Prostate gland (tissue), 2 donors: ENCODE data around the gene TMEM201. TPM values are rescaled to one million over a fixed set of nuclear protein-coding genes. Genes with fewer than 3 reads are reported as not detected.
A peak's percentile ranks its signal among the peaks of the same experiment; 100 is the strongest.
"Not testable (repeated sequence)": the region's sequence is repeated elsewhere in the genome, so short reads cannot be mapped to it uniquely, and the experiment has no call there.

Source experiments
- DNase-seq: peaks from one replicate; pipeline ENCODE4 v3.0.0-alpha.2; 2019; ENCODE audit warnings: low spot score
- H3K27ac ChIP-seq, 2 donors: fragments of 200-600 bp; sonication (generic); 2 replicates each; pipeline ENCODE4 v1.5.1; 2017 to 2019
- H3K27me3 ChIP-seq: fragments of 200-600 bp; sonication (generic); replicated peaks from 2 replicates; pipeline ENCODE4 v1.5.1; 2019; ENCODE audit not compliant: insufficient read depth
- H3K36me3 ChIP-seq, 2 donors: fragments of 200-600 bp; sonication (generic); 1 replicate in 1 of 2; 2 replicates in 1 of 2; pipeline versions ENCODE4 v1.5.1 to v1.8.1; 2017 to 2019
- H3K4me1 ChIP-seq: fragments of 200-600 bp; sonication (generic); replicated peaks from 2 replicates; pipeline ENCODE4 v1.5.1; 2019
- H3K4me3 ChIP-seq, 2 donors: fragments of 200-600 bp; sonication (generic); 2 replicates each; pipeline ENCODE4 v1.5.1; 2017 to 2019
- H3K9me3 ChIP-seq: fragments of 200-600 bp; sonication (generic); 2 replicates; pipeline ENCODE4 v1.5.1; 2017
- CTCF ChIP-seq, 4 experiments: fragments of 200-600 bp in 2 of 4; fragments of 450-650 bp in 2 of 4; sonication (generic) in 2 of 4; IDR thresholded peaks; 1 replicate in 3 of 4; 2 replicates in 1 of 4; pipeline ENCODE4 v1.5.1; 2016 to 2019; ENCODE audit warnings: antibody characterized with exemption in 4 of 4, mild to moderate bottlenecking in 2 of 4, moderate library complexity in 2 of 4
- POLR2A ChIP-seq: fragments of 450-650 bp; IDR thresholded peaks from one replicate; pipeline ENCODE4 v1.6.1; 2016; ENCODE audit warnings: antibody characterized with exemption, mild to moderate bottlenecking
- POLR2AphosphoS5 ChIP-seq: sonication (generic); formaldehyde crosslinking; IDR thresholded peaks from one replicate; pipeline ENCODE4 v1.6.1; 2017; ENCODE audit warnings: antibody characterized with exemption
- WGBS: methylation state at CpG from one replicate; pipeline ENCODE4 v1.1.5; 2018; 5-methylcytosine and 5-hydroxymethylcytosine counted together
- intact Hi-C: fragments of 100-400 bp; cut with DNase I; formaldehyde crosslinking; loops from one replicate; pipeline ENCODE4 v1.14.2; 2022
- total RNA-seq, 2 donors: library from RNA; depleted of rRNA; stranded (reverse); fragments of >200 nt; gene quantifications; one replicate each; pipeline ENCODE4 v1.1.0, GENCODE V29; 2016

TMEM201 gene
- total RNA-seq, 2 donors from 2014 or later, result 9.6 to 27.9 TPM

GRCh38 chr1:9561429-9561828, 27.3 kb upstream of the TMEM201 start:
- peaks cover 15% of the 10 kb centered on the region for H3K4me1 ChIP-seq
- no peak overlapping the region for H3K4me3 ChIP-seq
- intact Hi-C loops, result no loop called here
- H3K9me3 ChIP-seq, result no peaks in the 10 kb centered on the region
- TF ChIP-seq POLR2A (no peak), POLR2AphosphoS5 (peak; percentile 78)
- peak; percentile 34 for DNase-seq
- H3K27me3 ChIP-seq, result no peaks in the 10 kb centered on the region
- 5% methylated on average over 3 of the region's 3 CpGs for WGBS
- no peak overlapping the region for H3K27ac ChIP-seq
- H3K36me3 ChIP-seq, result no peaks in the 10 kb centered on the region

GRCh38 chr1:9569267-9569666, 19.4 kb upstream of the TMEM201 start:
- no peaks in the 10 kb centered on the region for H3K27me3 ChIP-seq
- TF ChIP-seq POLR2A (no peak), POLR2AphosphoS5 (no peak), CTCF (IDR thresholded peaks at IDR 0.05) (no peak)
- no peak overlapping the region for H3K4me3 ChIP-seq
- H3K4me1 ChIP-seq, result no peaks in the 10 kb centered on the region
- 83% methylated on average over 1 of the region's 1 CpG for WGBS
- no peak overlapping the region for H3K27ac ChIP-seq
- DNase-seq, result no peak
- H3K36me3 ChIP-seq, result no peaks in the 10 kb centered on the region
- no peaks in the 10 kb centered on the region for H3K9me3 ChIP-seq
- intact Hi-C loops, result no loop called here

GRCh38 chr1:9570886-9571529, 17.7 kb upstream of the TMEM201 start:
- not testable (repeated sequence) for H3K36me3 ChIP-seq, H3K4me1 ChIP-seq, H3K9me3 ChIP-seq, H3K4me3 ChIP-seq, DNase-seq, H3K27me3 ChIP-seq, H3K27ac ChIP-seq
- whole genome bisulfite sequencing, result 89% methylated on average over 16 of the region's 16 CpGs
- intact Hi-C loops, result loop anchor here (5.0 kb wide), 1 partner anchor 74 kb away; no protein-coding TSS in a partner anchor

- 88% methylated on average over 2 of the region's 2 CpGs for WGBS
- no peak overlapping the region for H3K27ac ChIP-seq
- intact Hi-C loops, result loop anchor here (5.0 kb wide), 1 partner anchor 76 kb away; no protein-coding TSS in a partner anchor
- H3K36me3 ChIP-seq, result no peaks in the 10 kb centered on the region
- H3K4me1 ChIP-seq, result no peaks in the 10 kb centered on the region
- DNase-seq, result no peak
- no peak overlapping the region for H3K4me3 ChIP-seq
- H3K9me3 ChIP-seq, result no peaks in the 10 kb centered on the region
- no peaks in the 10 kb centered on the region for H3K27me3 ChIP-seq
- TF ChIP-seq CTCF (IDR thresholded peaks at IDR 0.05) (peak in 3 of 4 experiments; percentile 14 to 44 (median 37)), POLR2AphosphoS5 (no peak)
Observed at GRCh38 chr1:9573723-9574122, 15.0 kb upstream of the TMEM201 start.

GRCh38 chr1:9575486-9575885, 13.2 kb upstream of the TMEM201 start:
- Histone ChIP-seq H3K4me1 (no peaks in the 10 kb centered on the region), H3K27ac (no peak overlapping the region), H3K9me3 (no peaks in the 10 kb centered on the region), H3K27me3 (no peaks in the 10 kb centered on the region), H3K36me3 (no peaks in the 10 kb centered on the region), H3K4me3 (no peak overlapping the region)
- no peak for DNase-seq
- intact Hi-C loops, result no loop called here
- WGBS, result 91% methylated on average over 6 of the region's 6 CpGs
- TF ChIP-seq POLR2A, result no peak
- no peak for TF ChIP-seq CTCF (IDR thresholded peaks at IDR 0.05)
- no peak for TF ChIP-seq POLR2AphosphoS5

GRCh38 chr1:9576903-9577302, 11.8 kb upstream of the TMEM201 start:
- 87% methylated on average over 6 of the region's 6 CpGs for WGBS
- H3K4me1 ChIP-seq, result no peaks in the 10 kb centered on the region
- H3K27ac ChIP-seq, result no peak overlapping the region
- TF ChIP-seq CTCF (IDR thresholded peaks at IDR 0.05) (no peak), POLR2AphosphoS5 (no peak), POLR2A (no peak)
- intact Hi-C loops, result no loop called here
- H3K36me3 ChIP-seq, result no peaks in the 10 kb centered on the region
- no peaks in the 10 kb centered on the region for H3K27me3 ChIP-seq
- no peaks in the 10 kb centered on the region for H3K9me3 ChIP-seq
- H3K4me3 ChIP-seq, result no peak overlapping the region
- no peak for DNase-seq
